Activated T-helper 9 cell treated with anti-CD3 and anti-CD28 coated beads, Interleukin-2, amount 50 U/mL, for 16 hours (primary cell): Measurements from ENCODE around the gene PGBD1.
"Not testable (repeated sequence)": the region's sequence is repeated elsewhere in the genome, so short reads cannot be mapped to it uniquely, and the experiment has no call there.

Experiments
- DNase-seq: peaks from one replicate; pipeline ENCODE4 v3.0.0-alpha.2; 2020; ENCODE audit warnings: low read depth

PGBD1 gene

DNA sequence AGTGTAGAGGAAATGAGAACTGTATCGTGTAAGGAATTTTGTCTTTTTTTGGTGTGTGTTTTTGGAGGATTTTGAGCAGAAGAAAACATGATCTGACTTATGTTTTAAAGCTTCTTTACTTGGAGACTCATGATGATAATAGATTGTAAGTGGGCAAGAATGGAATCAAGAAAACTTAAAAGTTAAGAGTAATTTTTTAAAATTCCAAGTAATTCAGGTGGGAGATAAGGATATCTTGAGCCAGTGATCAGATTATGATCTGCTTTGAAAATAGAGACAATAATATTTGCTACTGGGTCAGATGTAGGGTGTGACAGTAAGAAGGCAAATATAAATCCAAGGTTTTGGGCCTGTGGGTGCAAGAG lies 13.7 kb upstream of the PGBD1 start:
- DNase-seq: no peak

- no peak for DNase-seq
These were observed 11.9 kb upstream of the PGBD1 start for GRCh38 chr6:28269492-28269891.

GRCh38 chr6:28274888-28275287 lies 6.5 kb upstream of the PGBD1 start:
- DNase-seq: no peak

DNA sequence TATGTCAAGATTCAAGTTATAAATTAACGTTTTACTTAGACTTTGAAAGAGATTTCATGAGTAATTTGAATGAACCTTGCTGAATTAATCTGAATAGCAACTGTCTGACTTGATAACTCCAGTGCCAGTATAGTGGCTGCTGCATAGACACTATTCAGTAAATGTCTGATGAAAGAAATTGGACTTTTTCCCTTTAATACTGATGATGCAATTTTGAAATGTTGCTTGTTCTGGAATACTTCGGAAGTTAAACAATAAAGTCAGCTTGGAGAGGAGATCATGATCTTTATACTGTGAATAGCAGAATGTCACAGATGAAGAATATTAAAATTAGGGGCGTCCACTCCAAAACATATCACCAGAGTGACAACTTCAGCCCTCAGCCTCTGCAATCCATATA lies 3.6 kb upstream of the PGBD1 start:
- DNase-seq: no peak

DNA sequence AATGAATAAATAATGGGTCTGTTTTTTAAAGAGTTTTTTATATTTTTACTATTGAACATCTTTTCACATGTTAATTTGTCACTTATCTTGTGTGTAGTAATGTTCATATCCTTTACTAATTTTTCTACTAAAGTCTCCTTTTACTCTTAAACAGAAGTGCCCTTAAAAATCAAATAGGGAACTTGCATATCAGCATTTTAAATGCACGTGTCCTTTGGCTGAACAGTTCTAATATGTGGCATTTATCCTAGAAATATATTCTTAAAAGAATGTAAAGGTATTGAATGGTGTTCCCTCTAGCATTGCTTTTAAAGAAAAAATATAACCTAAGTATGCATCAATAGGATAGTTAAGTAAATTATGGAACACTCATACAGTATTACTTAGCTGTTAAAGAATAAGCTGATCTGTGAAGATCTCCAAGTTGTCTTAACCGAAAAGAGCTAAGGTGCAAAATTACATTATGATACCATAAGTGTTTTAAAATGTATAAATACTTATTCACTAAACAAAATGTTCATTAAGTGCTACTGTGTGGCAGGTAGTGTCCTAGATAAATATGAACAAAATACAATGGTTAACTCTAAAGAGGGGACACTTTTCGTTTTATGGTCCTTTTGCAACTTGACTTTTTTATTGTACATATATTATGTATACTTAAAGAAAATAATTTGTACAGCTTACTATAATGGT lies 631 bp upstream of the PGBD1 start:
- DNase-seq: no peak

- no peak for DNase-seq
These were observed 1.6 kb downstream of the PGBD1 start for GRCh38 chr6:28282926-28283325.

DNA sequence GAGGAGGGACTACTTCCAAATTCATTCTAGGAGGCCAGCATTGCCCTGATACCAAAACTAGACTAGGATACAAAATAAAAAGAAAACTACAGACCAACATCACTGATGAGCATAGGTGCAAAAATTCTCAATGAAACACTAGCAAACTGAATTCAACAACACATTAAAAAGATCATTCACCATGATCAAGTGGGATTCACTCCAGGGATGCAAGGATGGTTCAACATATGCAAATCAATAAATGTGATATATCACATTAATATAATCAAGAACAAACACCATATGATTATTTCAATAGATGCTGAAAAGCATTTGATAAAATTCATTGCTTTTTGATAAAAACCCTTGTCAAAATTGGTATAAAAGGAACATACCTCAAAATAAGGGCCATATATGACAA lies 10.2 kb downstream of the PGBD1 start:
- no peak for DNase-seq

- no peak for DNase-seq
These were observed 14.0 kb downstream of the PGBD1 start for GRCh38 chr6:28295326-28295725.

GRCh38 chr6:28296520-28297060 lies 15.2 kb downstream of the PGBD1 start:
- no peak for DNase-seq

GRCh38 chr6:28303570-28303969 lies 22.2 kb downstream of the PGBD1 start:
- no peak for DNase-seq

DNA sequence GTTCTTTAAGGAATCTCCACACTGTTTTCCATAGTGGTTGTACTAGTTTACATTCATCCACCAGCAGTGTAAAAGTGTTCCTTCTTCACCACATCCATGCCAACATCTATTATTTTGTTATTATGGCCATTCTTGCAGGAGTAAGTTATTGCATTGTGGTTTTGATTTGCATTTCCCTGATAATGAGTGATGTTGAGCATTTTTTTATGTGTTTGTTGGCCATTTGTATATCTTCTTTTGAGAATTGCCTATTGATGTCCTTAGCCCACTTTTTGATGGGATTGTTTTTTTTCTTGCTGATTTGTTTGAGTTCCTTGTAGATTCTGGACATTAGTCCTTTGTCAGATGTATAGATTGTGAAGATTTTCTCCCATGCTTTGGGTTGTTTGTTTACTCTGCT lies 25.0 kb downstream of the PGBD1 start:
- not testable (repeated sequence) for DNase-seq

DNA sequence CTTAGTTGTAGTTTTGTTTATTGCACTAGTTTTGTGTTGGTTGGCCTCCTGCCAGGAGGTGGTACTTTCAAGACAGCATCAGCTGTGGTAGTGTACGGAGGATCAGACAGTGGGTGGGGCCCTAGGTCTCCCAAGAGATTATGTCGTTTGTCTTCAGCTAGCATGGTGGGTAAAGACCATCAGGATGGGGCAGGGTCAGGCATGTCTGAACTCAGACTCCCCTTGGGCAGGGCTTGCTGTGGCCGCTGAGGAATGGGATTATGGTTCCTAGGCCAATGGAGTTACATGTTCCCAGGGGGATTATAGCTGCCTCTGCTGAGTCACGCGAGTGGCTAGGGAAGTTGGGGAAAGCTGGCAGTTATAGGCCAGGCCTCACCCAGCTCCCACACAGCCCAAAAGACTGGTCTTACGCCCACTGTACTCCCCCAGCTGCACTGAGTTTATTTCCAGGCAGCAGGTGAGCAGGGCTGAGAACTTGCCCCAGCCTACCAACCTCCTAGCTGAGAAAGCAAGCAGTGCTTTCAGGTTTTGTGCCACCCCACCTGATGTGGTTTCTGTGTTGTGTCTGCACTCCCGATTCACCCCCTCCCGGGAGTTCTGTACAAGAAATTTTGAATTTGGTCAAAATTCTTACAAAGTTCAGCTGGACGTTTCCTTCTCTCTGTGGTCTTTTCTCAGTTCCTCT lies 29.9 kb downstream of the PGBD1 start:
- no peak for DNase-seq

- DNase-seq: no peak
These were observed 31.6 kb downstream of the PGBD1 start for GRCh38 chr6:28312939-28313338.

GRCh38 chr6:28315628-28316027 lies 34.3 kb downstream of the PGBD1 start:
- no peak for DNase-seq

- DNase-seq: not testable (repeated sequence)
These were observed 36.5 kb downstream of the PGBD1 start for GRCh38 chr6:28317866-28318265.

GRCh38 chr6:28322661-28323060 lies 41.3 kb downstream of the PGBD1 start:
- no peak for DNase-seq

- DNase-seq: no peak
These were observed 42.5 kb downstream of the PGBD1 start for GRCh38 chr6:28323813-28324424.

DNA sequence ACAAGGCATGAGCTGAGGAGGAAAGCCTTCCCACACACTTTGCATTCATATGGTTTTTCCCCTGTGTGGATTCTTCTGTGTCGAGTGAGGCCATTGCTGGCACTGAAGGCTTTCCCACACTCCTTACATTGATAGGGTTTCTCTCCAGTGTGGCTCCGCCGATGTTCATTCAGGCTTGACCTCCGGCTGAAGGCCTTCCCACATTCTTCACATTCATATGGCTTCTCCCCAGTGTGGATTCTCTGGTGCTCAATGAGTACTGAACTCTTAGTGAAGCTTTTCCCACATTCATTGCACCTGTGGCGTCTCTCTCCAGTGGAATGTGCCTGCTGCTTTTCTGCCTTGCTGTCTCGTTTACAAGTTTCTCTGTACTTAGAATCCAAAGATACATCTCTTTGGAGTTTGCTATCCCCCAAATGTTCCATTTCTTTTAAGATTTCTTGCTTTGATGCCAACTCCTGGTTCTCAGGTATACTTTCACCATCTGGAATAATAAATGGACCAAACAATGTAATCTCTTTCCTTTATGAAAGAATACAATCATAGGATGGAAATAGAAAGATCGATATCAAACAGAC lies 45.1 kb downstream of the PGBD1 start:
- no peak for DNase-seq

DNA sequence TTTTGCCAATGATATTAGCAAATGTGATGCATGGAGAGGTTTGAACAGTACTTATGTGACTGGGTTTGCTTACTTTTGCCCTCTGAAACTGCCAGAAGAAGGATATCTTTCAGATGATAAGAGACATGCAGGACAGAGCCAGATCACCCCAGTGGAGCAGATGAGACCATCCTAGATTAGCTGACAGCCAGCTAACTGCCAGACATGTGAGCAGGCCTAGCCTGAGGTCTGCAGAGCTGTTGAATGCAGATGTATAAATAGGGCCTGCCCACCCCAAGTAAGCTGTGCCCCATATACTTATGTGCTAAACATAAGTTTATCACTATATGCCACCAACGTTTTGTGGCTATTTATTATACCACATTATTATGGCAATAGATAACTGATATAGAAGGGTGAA lies 48.7 kb downstream of the PGBD1 start:
- no peak for DNase-seq

DNA sequence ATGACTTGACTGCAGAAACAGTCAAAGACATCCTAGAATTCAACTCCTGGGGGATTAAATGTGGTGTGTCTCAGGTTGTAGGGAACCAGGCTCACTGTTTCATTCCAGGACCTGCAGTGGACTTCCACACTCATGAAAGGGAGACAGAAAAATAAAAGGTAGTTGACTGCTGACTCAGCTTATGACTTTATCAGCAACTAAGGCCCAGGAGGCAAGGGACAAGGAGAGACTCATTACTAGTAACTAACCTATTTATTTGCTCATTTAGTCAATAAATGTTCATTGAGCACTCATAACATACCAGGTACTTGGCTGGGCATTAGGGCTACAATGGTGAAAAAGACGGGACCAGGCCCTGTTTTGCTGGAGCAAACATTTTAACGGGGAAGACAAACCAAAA lies 51.7 kb downstream of the PGBD1 start:
- no peak for DNase-seq

GRCh38 chr6:28333599-28334018 lies 52.2 kb downstream of the PGBD1 start:
- DNase-seq: no peak

DNA sequence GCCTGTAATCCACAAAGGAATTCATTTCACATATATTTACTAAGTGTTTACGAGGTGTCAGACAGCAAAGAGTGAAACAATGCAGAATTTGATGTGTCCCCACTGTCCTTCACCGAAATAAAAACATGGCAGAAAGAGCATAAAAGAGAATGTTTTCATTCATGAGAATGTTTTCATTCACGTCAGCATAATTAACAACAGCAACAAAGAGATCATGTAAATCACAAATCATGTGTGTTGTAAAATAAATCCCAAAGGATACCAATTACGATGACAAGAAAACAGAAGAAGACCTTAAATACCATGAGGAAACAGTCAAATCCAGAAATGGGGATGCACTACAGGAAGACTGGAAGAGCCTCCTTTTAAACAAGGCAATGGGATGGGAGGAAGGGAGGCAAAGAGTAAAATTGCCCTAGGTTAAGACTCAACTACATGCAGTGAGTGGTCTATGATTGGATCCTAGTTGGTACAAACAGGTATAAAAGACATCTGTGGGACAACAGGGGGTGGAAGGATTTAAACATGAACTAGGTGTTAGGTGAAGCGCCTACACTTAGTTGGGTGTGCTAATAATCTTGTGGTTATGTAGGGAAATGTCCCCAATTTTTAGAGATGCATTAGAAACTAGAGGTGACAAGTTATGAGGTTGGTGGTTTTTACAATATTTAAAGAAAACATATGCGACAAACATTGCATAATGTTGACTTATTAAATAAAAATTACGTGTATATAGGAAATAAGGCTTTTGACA lies 53.1 kb downstream of the PGBD1 start:
- DNase-seq: no peak
